Spleen (tissue), 11 donors: ENCODE measurements around the gene TCF7L1. TPM values are rescaled to one million over a fixed set of nuclear protein-coding genes. Genes with fewer than 3 reads are reported as not detected.
"Not testable (repeated sequence)": the region's sequence is repeated elsewhere in the genome, so short reads cannot be mapped to it uniquely, and the experiment has no call there.

Source experiments
- DNase-seq: peaks from one replicate; pipeline ENCODE4 v3.0.0-alpha.2; 2020
- H3K27ac ChIP-seq, 8 donors: fragments of 200-600 bp; sonication (generic) in 7 of 8; 1 replicate in 4 of 8; 2 replicates in 4 of 8; pipeline versions ENCODE4 v1.5.0 to v1.8.0; 2016 to 2021; ENCODE audit warnings: inconsistent platforms in 4 of 8, mild to moderate bottlenecking in 4 of 8, moderate library complexity in 1 of 8
- H3K27me3 ChIP-seq, 7 donors: fragments of 200-600 bp; sonication (generic) in 6 of 7; replicated peaks in 1 of 7; 1 replicate in 4 of 7; 2 replicates in 3 of 7; pipeline versions ENCODE4 v1.5.0 to v1.8.0; 2016 to 2021; ENCODE audit warnings: inconsistent platforms in 3 of 7, mild to moderate bottlenecking in 1 of 7
- H3K36me3 ChIP-seq, 6 donors: fragments of 200-600 bp; sonication (generic) in 5 of 6; 1 replicate in 4 of 6; 2 replicates in 2 of 6; pipeline versions ENCODE4 v1.5.0 to v1.8.0; 2016 to 2021; ENCODE audit warnings: inconsistent platforms in 2 of 6
- H3K4me1 ChIP-seq, 6 donors: fragments of 200-600 bp; sonication (generic) in 5 of 6; 1 replicate in 3 of 6; 2 replicates in 3 of 6; pipeline versions ENCODE4 v1.5.0 to v1.8.0; 2016 to 2021; ENCODE audit warnings: inconsistent platforms in 3 of 6
- H3K4me3 ChIP-seq, 8 donors: fragments of 200-600 bp; sonication (generic) in 7 of 8; 1 replicate in 4 of 8; 2 replicates in 4 of 8; pipeline versions ENCODE4 v1.5.0 to v1.8.0; 2016 to 2021; ENCODE audit warnings: inconsistent platforms in 4 of 8, mild to moderate bottlenecking in 4 of 8, moderate library complexity in 2 of 8
- H3K9me3 ChIP-seq, 8 donors: fragments of 200-600 bp; sonication (generic) in 7 of 8; 1 replicate in 4 of 8; 2 replicates in 4 of 8; pipeline versions ENCODE4 v1.5.0 to v1.8.0; 2016 to 2021; ENCODE audit warnings: inconsistent platforms in 4 of 8
- POLR2A ChIP-seq, 3 donors: fragments of 450-650 bp; IDR thresholded peaks; one replicate each; pipeline ENCODE4 v1.5.1; 2017; ENCODE audit warnings: antibody characterized with exemption in 3 of 3, mild to moderate bottlenecking in 1 of 3
- POLR2AphosphoS5 ChIP-seq, 3 donors: sonication (generic); formaldehyde crosslinking; IDR thresholded peaks; one replicate each; pipeline ENCODE4 v1.5.1; 2017; ENCODE audit warnings: antibody characterized with exemption in 3 of 3
- WGBS, 5 donors: extraction: QIAGEN DNeasy Blood & Tissue Kit in 3 of 5; methylation state at CpG; one replicate each; pipeline versions ENCODE4 v1.1.5 to v1.1.7; 2013 to 2018; 5-methylcytosine and 5-hydroxymethylcytosine counted together
- intact Hi-C: fragments of 100-400 bp; cut with DNase I; formaldehyde crosslinking; loops from one replicate; pipeline ENCODE4 v1.15.0; 2023; ENCODE audit warnings: low total_unique reads
- polyA plus RNA-seq, 3 donors: library from polyadenylated mRNA; stranded (reverse); fragments of 200-250 nt; gene quantifications; one replicate each; pipeline ENCODE4 v1.2.1, GENCODE V29; 2013
- total RNA-seq, 7 donors: library from RNA; depleted of rRNA in 3 of 7; stranded (reverse); fragments of >200 nt in 3 of 7; fragmentation: NEBNext Ultra II Directional in 4 of 7; extraction: Animal tissue kit (Norgen Biotek cat#: 25700) in 4 of 7; gene quantifications; one replicate each; pipeline versions ENCODE4 v1.1.0 to v1.2.1, GENCODE V29; 2016 to 2021
- TF ChIP-seq, protein P1 (sequence below), 11 experiments: fragments of 200-600 bp in 7 of 11; fragments of 450-650 bp in 4 of 11; sonication (generic) in 4 of 11; IDR thresholded peaks in 8 of 11; conservative IDR thresholded peaks in 3 of 11; 1 replicate in 7 of 11; 2 replicates in 4 of 11; pipeline versions ENCODE4 v1.4.0 to v1.8.0; 2016 to 2021; ENCODE audit warnings: antibody characterized with exemption in 11 of 11, inconsistent platforms in 4 of 11, mild to moderate bottlenecking in 1 of 11
- donor health status: healthy with polysubstance abuse.
- donor health status: DM: no; HTN: no; CAD: no; lungs with moderate emphysema.
- donor health status: DM: no; HTN: no; CAD: no.
- donor health status: Bipolar disorder and iron deficiency.
- donor health status: healthy.
- donor health status: DM: no; HTN: no; CAD: no.
- donor health status: DM: yes; HTN: yes; CAD: no.

TCF7L1 gene
- total and polyA plus RNA-seq, 10 donors: 2.0 to 15.8 (median 6.4) TPM

DNA sequence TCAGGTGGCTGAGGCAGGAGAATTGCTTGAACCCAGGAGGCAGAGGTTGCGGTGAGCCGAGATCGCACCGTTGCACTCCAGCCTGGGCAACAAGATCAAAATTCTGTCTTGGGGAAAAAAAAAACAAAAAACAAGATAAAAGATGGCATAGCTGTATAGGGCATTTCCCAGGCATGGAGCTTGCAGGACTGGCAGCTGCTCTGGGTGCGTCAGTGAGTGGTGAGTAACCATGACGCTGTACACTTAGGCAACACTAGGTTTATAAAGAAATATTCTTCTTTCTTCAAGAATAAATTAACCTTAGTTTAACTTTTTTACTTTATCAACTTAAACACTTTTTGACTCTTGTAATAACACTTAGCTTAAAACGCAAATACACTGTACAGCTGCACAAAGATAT, 179.2 kb downstream of the TCF7L1 start:
- H3K4me1 ChIP-seq: peaks cover 19 to 44% (median 35%) of the 10 kb centered on the region in 6 donors
- no peak for DNase-seq
- WGBS, 5 donors: 88 to 93% (median 89%) methylated on average over 7 of the region's 7 CpGs
- intact Hi-C loops: no loop called here
- peaks cover 0 to 68% (median 40%) of the 10 kb centered on the region in 6 donors for H3K36me3 ChIP-seq
- no peaks in the 10 kb centered on the region for H3K9me3 ChIP-seq
- no peak overlapping the region for H3K27ac ChIP-seq
- TF ChIP-seq, protein P1, sequence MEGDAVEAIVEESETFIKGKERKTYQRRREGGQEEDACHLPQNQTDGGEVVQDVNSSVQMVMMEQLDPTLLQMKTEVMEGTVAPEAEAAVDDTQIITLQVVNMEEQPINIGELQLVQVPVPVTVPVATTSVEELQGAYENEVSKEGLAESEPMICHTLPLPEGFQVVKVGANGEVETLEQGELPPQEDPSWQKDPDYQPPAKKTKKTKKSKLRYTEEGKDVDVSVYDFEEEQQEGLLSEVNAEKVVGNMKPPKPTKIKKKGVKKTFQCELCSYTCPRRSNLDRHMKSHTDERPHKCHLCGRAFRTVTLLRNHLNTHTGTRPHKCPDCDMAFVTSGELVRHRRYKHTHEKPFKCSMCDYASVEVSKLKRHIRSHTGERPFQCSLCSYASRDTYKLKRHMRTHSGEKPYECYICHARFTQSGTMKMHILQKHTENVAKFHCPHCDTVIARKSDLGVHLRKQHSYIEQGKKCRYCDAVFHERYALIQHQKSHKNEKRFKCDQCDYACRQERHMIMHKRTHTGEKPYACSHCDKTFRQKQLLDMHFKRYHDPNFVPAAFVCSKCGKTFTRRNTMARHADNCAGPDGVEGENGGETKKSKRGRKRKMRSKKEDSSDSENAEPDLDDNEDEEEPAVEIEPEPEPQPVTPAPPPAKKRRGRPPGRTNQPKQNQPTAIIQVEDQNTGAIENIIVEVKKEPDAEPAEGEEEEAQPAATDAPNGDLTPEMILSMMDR (IDR thresholded peaks at IDR 0.05 in 8 of 11, conservative IDR thresholded peaks at IDR 0.05 in 3 of 11): no peak
- peak in 1 of 3 donors; percentile 5 for TF ChIP-seq POLR2AphosphoS5 (IDR thresholded peaks at IDR 0.05)
- no peak overlapping the region for H3K4me3 ChIP-seq
- H3K27me3 ChIP-seq: no peaks in the 10 kb centered on the region

DNA sequence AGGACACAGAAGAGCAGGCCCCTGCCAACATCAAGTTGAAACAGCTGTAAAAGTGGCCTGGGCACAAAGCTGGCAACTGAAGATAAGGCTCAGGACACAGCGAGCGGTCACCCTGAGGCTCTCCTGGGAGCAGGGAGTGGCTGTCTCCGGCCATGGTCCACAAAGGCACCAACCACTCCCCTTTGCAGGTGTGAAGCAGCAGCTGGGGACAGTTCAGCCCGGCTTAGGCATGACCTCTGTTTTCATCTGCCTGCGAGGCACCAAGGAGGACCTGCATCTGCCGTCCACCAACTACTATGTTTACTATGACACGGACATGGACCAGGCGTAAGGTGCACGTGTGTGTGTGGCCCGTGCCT, 181.7 kb downstream of the TCF7L1 start:
- Histone ChIP-seq H3K27me3 (no peaks in the 10 kb centered on the region), H3K9me3 (no peaks in the 10 kb centered on the region), H3K27ac (no peak overlapping the region), H3K4me1 (peaks cover 21 to 44% (median 29%) of the 10 kb centered on the region in 6 donors), H3K4me3 (no peak overlapping the region), H3K36me3 (peaks cover 0 to 85% (median 55%) of the 10 kb centered on the region in 6 donors)
- TF ChIP-seq POLR2A (IDR thresholded peaks at IDR 0.05) (no peak), POLR2AphosphoS5 (IDR thresholded peaks at IDR 0.05) (peak in 2 of 3 donors; percentile 20 to 59)
- intact Hi-C loops: no loop called here
- no peak for DNase-seq
- WGBS, 5 donors: 77 to 94% (median 90%) methylated on average over 6 to 10 of the region's 10 CpGs

DNA sequence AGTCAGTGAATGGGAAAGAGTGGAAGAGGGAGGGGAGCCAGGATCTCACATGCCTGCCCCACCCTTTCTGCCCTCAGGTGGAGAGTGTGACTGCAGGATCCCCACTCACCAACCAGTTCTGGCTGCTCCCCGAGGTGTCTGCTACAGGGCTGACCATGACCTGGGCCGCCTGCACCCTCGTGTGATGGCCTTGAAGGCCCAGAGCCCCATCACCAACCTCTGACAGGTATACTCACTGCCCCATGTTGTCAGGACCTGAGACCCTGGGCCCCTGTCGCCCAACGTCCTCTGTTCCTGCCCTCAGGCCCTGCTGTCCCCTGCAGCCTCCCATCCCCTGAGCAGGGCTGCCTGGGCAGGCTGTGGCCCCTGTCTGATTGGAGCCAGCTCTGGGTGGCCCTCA, 182.7 kb downstream of the TCF7L1 start:
- H3K4me1 ChIP-seq: peaks cover 18 to 44% (median 32%) of the 10 kb centered on the region in 6 donors
- 30 to 82% (median 73%) methylated on average over 2 to 5 of the region's 5 CpGs; no CpG with 5 or more reads in 1 of the 5 donors for WGBS, 5 donors
- H3K27me3 ChIP-seq, DNase-seq, H3K27ac ChIP-seq, intact Hi-C loops, H3K9me3 ChIP-seq, H3K4me3 ChIP-seq: not testable (repeated sequence)
- TF ChIP-seq POLR2AphosphoS5 (IDR thresholded peaks at IDR 0.05): peak in 1 of 3 donors; percentile 53
- peaks cover 0 to 90% (median 65%) of the 10 kb centered on the region in 6 donors for H3K36me3 ChIP-seq

DNA sequence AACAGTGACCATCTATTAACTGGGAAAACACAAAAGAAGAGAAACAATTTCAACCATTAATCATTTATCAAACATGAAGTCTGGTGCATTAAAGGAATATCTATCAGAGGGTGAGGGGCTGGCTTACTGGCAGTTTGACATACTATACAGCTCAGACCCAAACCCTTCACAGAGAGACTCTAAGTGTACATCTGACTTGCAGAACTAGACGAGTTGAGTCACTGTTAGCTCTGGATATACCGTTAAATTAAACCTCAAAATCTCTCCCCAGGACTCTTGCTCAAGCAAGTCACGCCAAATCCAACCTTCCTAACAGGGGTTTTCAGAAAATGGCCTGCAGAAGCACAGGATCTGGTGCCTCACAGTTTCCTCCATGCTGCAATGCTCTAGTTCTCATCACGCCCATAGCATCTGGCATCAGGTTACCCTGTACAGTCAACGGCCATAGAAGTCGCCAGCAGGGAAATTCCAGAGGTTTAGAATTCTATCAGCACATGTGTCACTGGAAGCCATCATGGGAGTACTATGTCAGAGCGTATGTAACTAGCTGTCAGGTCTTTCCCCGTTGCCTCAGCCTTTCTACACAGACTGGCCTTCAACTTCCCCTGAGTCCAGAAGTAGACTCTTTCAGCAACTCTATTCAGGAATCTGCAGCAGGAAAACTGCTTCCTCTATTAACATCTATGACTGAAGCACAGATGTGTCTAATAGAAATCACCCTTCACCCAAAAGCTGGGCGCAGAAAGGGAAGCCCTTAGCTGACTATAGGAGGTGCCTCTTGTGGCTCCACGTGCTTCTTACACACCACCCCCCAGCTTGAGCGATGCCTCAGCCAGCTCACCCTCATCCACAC, 185.3 kb downstream of the TCF7L1 start:
- H3K27me3 ChIP-seq: no peaks in the 10 kb centered on the region
- H3K4me1 ChIP-seq: peaks cover 40 to 68% (median 57%) of the 10 kb centered on the region in 6 donors
- no peak for TF ChIP-seq POLR2AphosphoS5 (IDR thresholded peaks at IDR 0.05)
- TF ChIP-seq, protein P1 (IDR thresholded peaks at IDR 0.05 in 8 of 11, conservative IDR thresholded peaks at IDR 0.05 in 3 of 11): no peak
- TF ChIP-seq POLR2A (IDR thresholded peaks at IDR 0.05): no peak
- peak overlapping the region in 2 of 8 donors; percentile 45 to 63 for H3K27ac ChIP-seq
- intact Hi-C loops: no loop called here
- no peaks in the 10 kb centered on the region for H3K9me3 ChIP-seq
- peaks cover 0 to 100% (median 88%) of the 10 kb centered on the region in 6 donors for H3K36me3 ChIP-seq
- 33 to 60% (median 44%) methylated on average over 11 of the region's 11 CpGs for WGBS, 5 donors
- no peak overlapping the region for H3K4me3 ChIP-seq
- no peak for DNase-seq

DNA sequence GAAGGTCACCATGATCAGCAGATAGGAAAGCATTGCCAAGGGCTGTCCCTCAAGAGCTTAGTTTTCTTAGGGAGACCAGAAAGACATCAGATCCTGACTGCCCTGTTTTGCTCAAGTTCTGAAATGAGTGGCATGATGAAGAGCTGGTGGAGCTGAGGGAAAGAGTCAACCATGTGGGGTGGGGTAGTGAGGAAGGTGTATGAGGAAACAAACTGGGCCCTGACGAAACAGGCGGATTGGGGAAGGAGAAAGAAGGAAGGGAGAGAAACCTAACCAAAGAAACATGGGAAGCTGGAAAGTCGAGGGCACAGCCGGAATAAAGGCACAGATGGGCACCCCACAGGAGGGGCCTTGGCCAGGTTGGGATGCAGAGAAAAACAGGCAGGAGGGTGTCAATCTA, 186.6 kb downstream of the TCF7L1 start:
- TF ChIP-seq POLR2A (IDR thresholded peaks at IDR 0.05) (no peak), POLR2AphosphoS5 (IDR thresholded peaks at IDR 0.05) (peak in 1 of 3 donors; percentile 16)
- peak overlapping the region in 2 of 8 donors; percentile 8 to 12 for H3K27ac ChIP-seq
- H3K36me3 ChIP-seq: peaks cover 0 to 100% (median 90%) of the 10 kb centered on the region in 6 donors
- peaks cover 52 to 76% (median 68%) of the 10 kb centered on the region in 6 donors for H3K4me1 ChIP-seq
- intact Hi-C loops: no loop called here
- DNase-seq: no peak
- 56 to 84% (median 68%) methylated on average over 4 of the region's 4 CpGs for WGBS, 5 donors
- no peak overlapping the region for H3K4me3 ChIP-seq
- H3K27me3 ChIP-seq: no peaks in the 10 kb centered on the region
- H3K9me3 ChIP-seq: no peaks in the 10 kb centered on the region
